ENCODE measurements around the gene OR51B6.
"Not testable (repeated sequence)": the region's sequence is repeated elsewhere in the genome, so short reads cannot be mapped to it uniquely, and the experiment has no call there.

OR51B6 gene

DNA sequence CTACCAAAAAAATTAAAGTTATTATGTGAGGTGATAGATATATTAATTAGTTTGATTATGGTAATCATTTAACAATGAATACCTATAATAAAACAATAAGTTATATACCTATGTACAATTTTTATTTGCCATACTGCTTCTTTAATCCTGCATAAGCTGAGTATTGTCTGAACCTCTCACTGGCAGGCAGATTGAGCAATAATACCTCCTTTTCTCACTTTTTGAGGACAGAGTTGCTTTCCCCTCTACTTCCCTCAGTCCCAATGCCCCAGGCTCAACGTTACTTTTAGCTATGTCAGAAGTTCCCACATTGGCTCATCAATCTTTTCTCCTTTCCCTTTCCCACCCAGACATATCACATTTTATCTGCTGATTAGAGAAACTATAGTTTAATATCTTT, 1.8 kb upstream of the OR51B6 start:
- H4K91ac ChIP-seq (ENCODE audit: low read length) = no peak overlapping the region
- H3K18ac ChIP-seq (ENCODE audit: low read depth in 1 of 2, low read length in 2 of 2) = no peak overlapping the region
- no peak overlapping the region for H2AFZ ChIP-seq (ENCODE audit: low read depth, low read length)
- no peaks in the 10 kb centered on the region for H3K4me1 ChIP-seq (ENCODE audit: control insufficient read depth, insufficient read depth, low read depth, low read length)
- H2BK120ac ChIP-seq (ENCODE audit: low read depth, low read length) = no peak overlapping the region
- H2BK15ac ChIP-seq (ENCODE audit: low read depth, poor library complexity, severe bottlenecking) = no peak overlapping the region
- H3K4me3 ChIP-seq (ENCODE audit: insufficient read depth in 1 of 2, low read depth in 1 of 2, low read length in 2 of 2) = no peak overlapping the region
- H2AK5ac ChIP-seq (ENCODE audit: low read length, severe bottlenecking) = no peak overlapping the region
- no peak overlapping the region for H3K4me2 ChIP-seq (ENCODE audit: low read length, poor library complexity, severe bottlenecking)
- no peaks in the 10 kb centered on the region for H3K9me3 ChIP-seq (ENCODE audit: control insufficient read depth, low read length)
- no peaks in the 10 kb centered on the region for H3K27me3 ChIP-seq (ENCODE audit: control insufficient read depth in 1 of 2, insufficient read depth in 1 of 2, low read length in 2 of 2)
- H3K4ac ChIP-seq (ENCODE audit: low read depth in 1 of 2, low read length in 2 of 2) = no peak overlapping the region
- no peak overlapping the region for H3K27ac ChIP-seq (ENCODE audit: low read length, poor library complexity, severe bottlenecking)
- WGBS = 100% methylated on average over 1 of the region's 1 CpG
- no peak overlapping the region for H3K9ac ChIP-seq (ENCODE audit: low read length)
- no peak for DNase-seq
- no peaks in the 10 kb centered on the region for H3K79me1 ChIP-seq (replicated peaks; ENCODE audit: low read length, poor library complexity, severe bottlenecking)
- H2BK12ac ChIP-seq (ENCODE audit: low read length in 2 of 2) = no peak overlapping the region
- H4K8ac ChIP-seq (ENCODE audit: low read length) = no peak overlapping the region
- H3K14ac ChIP-seq (ENCODE audit: low read length in 2 of 2) = no peak overlapping the region
- H3K36me3 ChIP-seq (ENCODE audit: control insufficient read depth in 1 of 2, insufficient read depth in 2 of 2, low read depth in 1 of 2, low read length in 2 of 2) = no peaks in the 10 kb centered on the region
- no peak overlapping the region for H2BK5ac ChIP-seq (ENCODE audit: low read depth, low read length, poor library complexity, severe bottlenecking)
- H3K23ac ChIP-seq (ENCODE audit: low read length in 2 of 2) = no peak overlapping the region

- not testable (repeated sequence) for H3K27ac ChIP-seq (ENCODE audit: low read length, poor library complexity, severe bottlenecking); H3K18ac ChIP-seq (ENCODE audit: low read depth in 1 of 2, low read length in 2 of 2); H3K36me3 ChIP-seq (ENCODE audit: control insufficient read depth in 1 of 2, insufficient read depth in 2 of 2, low read depth in 1 of 2, low read length in 2 of 2); H3K14ac ChIP-seq (ENCODE audit: low read length in 2 of 2); H2BK12ac ChIP-seq (ENCODE audit: low read length in 2 of 2); H4K91ac ChIP-seq (ENCODE audit: low read length); H3K4me2 ChIP-seq (ENCODE audit: low read length, poor library complexity, severe bottlenecking); H2BK120ac ChIP-seq (ENCODE audit: low read depth, low read length); H3K4me1 ChIP-seq (ENCODE audit: control insufficient read depth, insufficient read depth, low read depth, low read length); H4K8ac ChIP-seq (ENCODE audit: low read length); H3K9me3 ChIP-seq (ENCODE audit: control insufficient read depth, low read length); H3K79me1 ChIP-seq (replicated peaks; ENCODE audit: low read length, poor library complexity, severe bottlenecking); H3K23ac ChIP-seq (ENCODE audit: low read length in 2 of 2); H3K4ac ChIP-seq (ENCODE audit: low read depth in 1 of 2, low read length in 2 of 2); DNase-seq; H3K27me3 ChIP-seq (ENCODE audit: control insufficient read depth in 1 of 2, insufficient read depth in 1 of 2, low read length in 2 of 2); H2BK5ac ChIP-seq (ENCODE audit: low read depth, low read length, poor library complexity, severe bottlenecking); H2AFZ ChIP-seq (ENCODE audit: low read depth, low read length); H2AK5ac ChIP-seq (ENCODE audit: low read length, severe bottlenecking); H3K4me3 ChIP-seq (ENCODE audit: insufficient read depth in 1 of 2, low read depth in 1 of 2, low read length in 2 of 2); H3K9ac ChIP-seq (ENCODE audit: low read length); H2BK15ac ChIP-seq (ENCODE audit: low read depth, poor library complexity, severe bottlenecking)
- WGBS = no CpG with 5 or more reads among the region's 5 CpGs
Measured at GRCh38 chr11:5356031-5356430, 4.7 kb downstream of the OR51B6 start.

- Histone ChIP-seq H3K18ac (ENCODE audit: low read depth in 1 of 2, low read length in 2 of 2) (no peak overlapping the region), H2BK120ac (ENCODE audit: low read depth, low read length) (no peak overlapping the region), H3K4me3 (ENCODE audit: insufficient read depth in 1 of 2, low read depth in 1 of 2, low read length in 2 of 2) (no peak overlapping the region), H3K4me2 (ENCODE audit: low read length, poor library complexity, severe bottlenecking) (no peak overlapping the region), H3K4me1 (ENCODE audit: control insufficient read depth, insufficient read depth, low read depth, low read length) (peaks cover 2% of the 10 kb centered on the region), H3K23ac (ENCODE audit: low read length in 2 of 2) (no peak overlapping the region), H2AFZ (ENCODE audit: low read depth, low read length) (no peak overlapping the region), H3K79me1 (replicated peaks; ENCODE audit: low read length, poor library complexity, severe bottlenecking) (no peaks in the 10 kb centered on the region), H3K9me3 (ENCODE audit: control insufficient read depth, low read length) (no peaks in the 10 kb centered on the region), H2BK12ac (ENCODE audit: low read length in 2 of 2) (no peak overlapping the region), H2BK15ac (ENCODE audit: low read depth, poor library complexity, severe bottlenecking) (no peak overlapping the region), H2AK5ac (ENCODE audit: low read length, severe bottlenecking) (peak overlapping the region; percentile 73), H2BK5ac (ENCODE audit: low read depth, low read length, poor library complexity, severe bottlenecking) (no peak overlapping the region), H4K8ac (ENCODE audit: low read length) (no peak overlapping the region), H3K4ac (ENCODE audit: low read depth in 1 of 2, low read length in 2 of 2) (no peak overlapping the region), H3K27me3 (ENCODE audit: control insufficient read depth in 1 of 2, insufficient read depth in 1 of 2, low read length in 2 of 2) (no peaks in the 10 kb centered on the region), H4K91ac (ENCODE audit: low read length) (no peak overlapping the region), H3K27ac (ENCODE audit: low read length, poor library complexity, severe bottlenecking) (no peak overlapping the region), H3K9ac (ENCODE audit: low read length) (no peak overlapping the region), H3K14ac (ENCODE audit: low read length in 2 of 2) (no peak overlapping the region), H3K36me3 (ENCODE audit: control insufficient read depth in 1 of 2, insufficient read depth in 2 of 2, low read depth in 1 of 2, low read length in 2 of 2) (no peaks in the 10 kb centered on the region)
- WGBS = 41% methylated on average over 3 of the region's 3 CpGs
- DNase-seq = no peak
Measured at GRCh38 chr11:5362017-5362625, 10.8 kb downstream of the OR51B6 start.

DNA sequence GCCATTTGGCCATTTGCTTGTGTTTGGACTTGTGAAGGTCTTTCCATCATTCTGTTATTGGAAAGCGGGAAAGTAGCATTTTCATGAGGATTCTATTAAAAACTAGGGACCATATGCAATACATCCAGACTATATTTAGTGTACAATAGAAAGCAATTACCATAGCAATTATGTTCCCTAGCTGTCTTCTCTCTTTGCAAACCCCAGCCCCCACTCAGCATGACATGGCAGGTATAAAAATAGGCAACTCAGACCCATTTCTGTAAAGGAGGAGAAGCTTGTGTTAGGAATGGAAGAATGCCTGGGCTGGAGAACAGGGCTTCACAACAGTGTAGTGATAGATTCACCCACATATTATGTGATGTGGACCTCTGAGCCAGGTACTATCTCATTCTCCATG, 12.4 kb downstream of the OR51B6 start:
- DNase-seq = peak; percentile 29
- Histone ChIP-seq H4K91ac (ENCODE audit: low read length) (no peak overlapping the region), H2AFZ (ENCODE audit: low read depth, low read length) (no peak overlapping the region), H2BK12ac (ENCODE audit: low read length in 2 of 2) (peak overlapping the region in 1 of 2 experiments; percentile 63), H3K18ac (ENCODE audit: low read depth in 1 of 2, low read length in 2 of 2) (peak overlapping the region in 1 of 2 experiments; percentile 14), H3K27me3 (ENCODE audit: control insufficient read depth in 1 of 2, insufficient read depth in 1 of 2, low read length in 2 of 2) (no peaks in the 10 kb centered on the region), H3K79me1 (replicated peaks; ENCODE audit: low read length, poor library complexity, severe bottlenecking) (no peaks in the 10 kb centered on the region), H3K4me3 (ENCODE audit: insufficient read depth in 1 of 2, low read depth in 1 of 2, low read length in 2 of 2) (no peak overlapping the region), H3K36me3 (ENCODE audit: control insufficient read depth in 1 of 2, insufficient read depth in 2 of 2, low read depth in 1 of 2, low read length in 2 of 2) (no peaks in the 10 kb centered on the region), H3K4me2 (ENCODE audit: low read length, poor library complexity, severe bottlenecking) (peak overlapping the region; percentile 11), H2BK120ac (ENCODE audit: low read depth, low read length) (no peak overlapping the region), H2BK15ac (ENCODE audit: low read depth, poor library complexity, severe bottlenecking) (no peak overlapping the region), H3K9ac (ENCODE audit: low read length) (no peak overlapping the region), H3K4ac (ENCODE audit: low read depth in 1 of 2, low read length in 2 of 2) (no peak overlapping the region), H3K14ac (ENCODE audit: low read length in 2 of 2) (no peak overlapping the region), H4K8ac (ENCODE audit: low read length) (no peak overlapping the region), H3K9me3 (ENCODE audit: control insufficient read depth, low read length) (no peaks in the 10 kb centered on the region), H3K23ac (ENCODE audit: low read length in 2 of 2) (no peak overlapping the region), H2AK5ac (ENCODE audit: low read length, severe bottlenecking) (peak overlapping the region; percentile 80), H3K4me1 (ENCODE audit: control insufficient read depth, insufficient read depth, low read depth, low read length) (peaks cover 2% of the 10 kb centered on the region), H2BK5ac (ENCODE audit: low read depth, low read length, poor library complexity, severe bottlenecking) (no peak overlapping the region), H3K27ac (ENCODE audit: low read length, poor library complexity, severe bottlenecking) (peak overlapping the region; percentile 88)
- no CpG with 5 or more reads among the region's 1 CpG for WGBS

Data from mesenchymal stem cell (in vitro differentiated cells and primary cell).